HepG2 (cell line): ENCODE data around the gene COX6B1. TPM values are rescaled to one million over a fixed set of nuclear protein-coding genes. Genes with fewer than 3 reads are reported as not detected.

Source experiments
- ATAC-seq: fragments of 200-7000 bp; cut with Tn5 transposase; 3 replicates; pipeline ENCODE4 v1.9.1; 2020; ENCODE audit warnings: mild to moderate bottlenecking, moderate library complexity
- BruUV-seq: library from RNA; stranded (reverse); fragments of 400-500 nt; replicated peaks from 2 replicates; lab custom pipeline; 2021; lab: Mats Ljungman, UMichigan
- CTCF ChIA-PET: fragments of 300-600 bp; formaldehyde crosslinking; extraction: SDS; loops from one replicate; lab custom pipeline; 2021; ENCODE audit warnings: low total read pairs, inconsistent platforms, low intra/inter-chr PET ratio; lab: Yijun Ruan, JAX
- POLR2A ChIA-PET: fragments of 350-600 bp; sonication (Branson Sonifier 250); formaldehyde crosslinking; loops from one replicate; lab custom pipeline; 2020; ENCODE audit warnings: antibody characterized with exemption, inconsistent platforms; lab: Yijun Ruan, JAX
- DNase-seq: peaks from one replicate; pipeline ENCODE4 v3.0.0-alpha.2; 2015; ENCODE audit warnings: low spot score
- FAIRE-seq: peaks from 3 replicates; lab custom pipeline; 2011; peaks lifted over from hg19 to GRCh38; lab: Jason Lieb, UNC
- H2AFZ ChIP-seq: one replicate; pipeline ENCODE4 v1.6.1; 2011; ENCODE audit warnings: low read length, inconsistent platforms
- H3K27ac ChIP-seq: fragments of 300-600 bp; 3 replicates; pipeline ENCODE4 v1.8.0; 2011; ENCODE audit warnings: mixed run types, mild to moderate bottlenecking, mixed read lengths, low read length, inconsistent platforms; ENCODE audit not compliant: insufficient read depth; ENCODE audit errors: extremely low read length
- H3K27me3 ChIP-seq, 2 experiments: fragments of 200-600 bp in 1 of 2; 2 replicates in 1 of 2; 3 replicates in 1 of 2; pipeline versions ENCODE4 v1.6.0 to v1.8.0; 2011; ENCODE audit warnings: low read length in 2 of 2, mild to moderate bottlenecking in 2 of 2, moderate library complexity in 2 of 2, inconsistent platforms in 1 of 2; ENCODE audit not compliant: insufficient read depth in 2 of 2, control insufficient read depth in 1 of 2
- H3K36me3 ChIP-seq, 2 experiments: fragments of 200-600 bp in 1 of 2; replicated peaks in 1 of 2; 2 replicates in 1 of 2; 3 replicates in 1 of 2; pipeline versions ENCODE4 v1.5.1 to v1.8.0; 2011; ENCODE audit warnings: low read length in 2 of 2, inconsistent platforms in 1 of 2; ENCODE audit not compliant: insufficient read depth in 2 of 2, control insufficient read depth in 1 of 2
- H3K4me1 ChIP-seq: 2 replicates; pipeline ENCODE4 v1.5.1; 2012; ENCODE audit warnings: low read length, inconsistent platforms; ENCODE audit not compliant: insufficient read depth
- H3K4me2 ChIP-seq: 2 replicates; pipeline ENCODE4 v1.6.0; 2011; ENCODE audit warnings: low read depth, low read length, inconsistent platforms
- H3K4me3 ChIP-seq, 3 experiments: fragments of 200-600 bp in 1 of 3; sonication (generic), shearing (Covaris generic) in 1 of 3; replicated peaks in 1 of 3; 2 replicates each; pipeline ENCODE4 v1.5.1; 2011 to 2016; ENCODE audit warnings: low read length in 3 of 3, inconsistent platforms in 2 of 3, low read depth in 2 of 3, mild to moderate bottlenecking in 2 of 3, control low read depth in 1 of 3, mixed read lengths in 1 of 3; ENCODE audit not compliant: insufficient read depth in 1 of 3
- H3K79me2 ChIP-seq: one replicate; pipeline ENCODE4 v1.6.1; 2011; ENCODE audit warnings: low read length, inconsistent platforms; ENCODE audit not compliant: insufficient read depth
- H3K9ac ChIP-seq: 2 replicates; pipeline ENCODE4 v1.6.0; 2011; ENCODE audit warnings: mild to moderate bottlenecking, low read depth, low read length, inconsistent platforms; ENCODE audit not compliant: insufficient read depth
- H3K9me3 ChIP-seq: 2 replicates; pipeline ENCODE4 v1.5.1; 2012; ENCODE audit warnings: mild to moderate bottlenecking, low read length
- H4K20me1 ChIP-seq: 2 replicates; pipeline ENCODE4 v1.6.0; 2011; ENCODE audit warnings: inconsistent platforms, mild to moderate bottlenecking, low read length, moderate library complexity; ENCODE audit not compliant: insufficient read depth
- ARNT ChIP-seq: fragments of 450-650 bp; IDR thresholded peaks from 2 replicates; pipeline ENCODE4 v1.6.1; 2017
- DZIP1 ChIP-seq: sonication (generic); formaldehyde crosslinking; IDR thresholded peaks from 2 replicates; pipeline ENCODE4 v1.5.0; 2020; ENCODE audit warnings: mild to moderate bottlenecking, missing genetic modification reagents
- ETS1 ChIP-seq: sonication (generic); formaldehyde crosslinking; IDR thresholded peaks from 2 replicates; pipeline ENCODE4 v1.4.0; 2020; ENCODE audit warnings: missing genetic modification reagents
- KDM5A ChIP-seq: fragments of 200-600 bp; sonication (generic); IDR thresholded peaks from 2 replicates; pipeline ENCODE4 v1.7.0; 2018; ENCODE audit warnings: antibody characterized with exemption, mild to moderate bottlenecking, low read length, borderline replicate concordance
- SNAPC4 ChIP-seq: sonication (generic); formaldehyde crosslinking; IDR thresholded peaks from 2 replicates; pipeline ENCODE4 v1.4.0; 2020; ENCODE audit warnings: mild to moderate bottlenecking, missing genetic modification reagents
- SRSF4 ChIP-seq: fragments of 200-400 bp; formaldehyde crosslinking; IDR thresholded peaks from one replicate; pipeline ENCODE4 v1.6.1; 2018; ENCODE audit warnings: mild to moderate bottlenecking, low read depth, low read length, moderate library complexity; ENCODE audit not compliant: poor library complexity, severe bottlenecking
- TARDBP ChIP-seq: sonication (generic); formaldehyde crosslinking; IDR thresholded peaks from 2 replicates; pipeline ENCODE4 v1.8.0; 2022; ENCODE audit warnings: mild to moderate bottlenecking, missing genetic modification reagents
- ZBTB1 ChIP-seq: sonication (generic); formaldehyde crosslinking; IDR thresholded peaks from 2 replicates; pipeline ENCODE4 v1.4.0; 2020; ENCODE audit warnings: missing genetic modification reagents, borderline replicate concordance
- ZBTB4 ChIP-seq: sonication (generic); formaldehyde crosslinking; IDR thresholded peaks from 2 replicates; pipeline ENCODE4 v1.4.0; 2020; ENCODE audit warnings: missing genetic modification reagents, mild to moderate bottlenecking, borderline replicate concordance
- ZNF337 ChIP-seq: sonication (generic); formaldehyde crosslinking; IDR thresholded peaks from 2 replicates; pipeline ENCODE4 v1.5.1; 2020; ENCODE audit warnings: missing genetic modification reagents, low read depth, mild to moderate bottlenecking, borderline replicate concordance
- ZNF557 ChIP-seq: sonication (generic); formaldehyde crosslinking; IDR thresholded peaks from 2 replicates; pipeline ENCODE4 v1.4.0; 2020; ENCODE audit warnings: missing genetic modification reagents
- ZNF839 ChIP-seq: sonication (generic); formaldehyde crosslinking; IDR thresholded peaks from 2 replicates; pipeline ENCODE4 v1.4.0; 2020; ENCODE audit warnings: missing genetic modification reagents, mild to moderate bottlenecking, borderline replicate concordance
- WGBS: methylation state at CpG from one replicate; pipeline ENCODE4 v1.1.6; 2017; ENCODE audit warnings: low lambda C conversion rate; 5-methylcytosine and 5-hydroxymethylcytosine counted together
- in situ Hi-C: cut with HindIII; loops from 2 replicates; pipeline ENCODE4 v1.10.0; 2017; ENCODE audit warnings: low pct_unique_long_range_greater_than_20kb; ENCODE audit not compliant: extremely low pct_ligation_motif_present
- intact Hi-C: fragments of 100-400 bp; cut with micrococcal nuclease; formaldehyde crosslinking; loops from one replicate; pipeline ENCODE4 v1.10.0; 2022; ENCODE audit not compliant: unreplicated experiment
- polyA plus RNA-seq, 8 experiments: library from polyadenylated mRNA; depleted of rRNA in 3 of 8; stranded (reverse) in 7 of 8; unstranded in 1 of 8; fragments of >200 nt; fragmentation: Illumina TruSeq in 4 of 8; extraction: Trizol in 4 of 8; gene quantifications; 2 replicates each; pipeline versions ENCODE4 v1.2.1 to v1.2.3, GENCODE V29; 2011 to 2016; ENCODE audit warnings: low read depth in 4 of 8, missing spikeins in 1 of 8, mixed read lengths in 1 of 8; ENCODE audit not compliant: insufficient read depth in 1 of 8
- total RNA-seq, 5 experiments: library from RNA; depleted of rRNA; stranded (reverse); fragments of >200 nt; fragmentation: Illumina TruSeq; extraction: Trizol; gene quantifications; 2 replicates each; pipeline ENCODE4 v1.2.3, GENCODE V29; 2016; ENCODE audit warnings: low read depth in 1 of 5

Gene COX6B1
- total and polyA plus RNA-seq, 2 of the 13 experiments (the other 11 are each of a cell fraction or from before 2014, with no cell fraction given), result 481 to 487 TPM

- ATAC-seq (no peak), DNase-seq (no peak), FAIRE-seq (no peak)
- intact Hi-C loops (no loop called here), in situ Hi-C loops (no loop called here)
- Histone ChIP-seq H3K9ac (no peak overlapping the region), H3K27me3 (no peaks in the 10 kb centered on the region; a peak in 1 of 5 replicates), H3K27ac (no peak overlapping the region), H3K79me2 (peaks cover 21% of the 10 kb centered on the region), H3K36me3 (peaks cover 12 to 30% of the 10 kb centered on the region in 2 experiments; a peak in 4 of 5 replicates), H3K4me1 (peaks cover 40% of the 10 kb centered on the region), H2AFZ (no peak overlapping the region), H3K4me2 (no peak overlapping the region), H3K9me3 (no peaks in the 10 kb centered on the region), H3K4me3 (no peak overlapping the region), H4K20me1 (no peaks in the 10 kb centered on the region)
- POLR2A ChIA-PET, result no interaction called here
- 98% methylated on average over 9 of the region's 9 CpGs for WGBS
- BruUV-seq, result no TSS peak
- CTCF ChIA-PET, result no interaction called here
- TF ChIP-seq ARNT, result no peak
- no peak for TF ChIP-seq ZBTB4 (CRISPR knock-in tag)
- TF ChIP-seq ZBTB1, result no peak
- TF ChIP-seq DZIP1 (CRISPR knock-in tag), result no peak
- TF ChIP-seq ZNF839, result no peak
- TF ChIP-seq ETS1 (CRISPR knock-in tag), result no peak
- TF ChIP-seq KDM5A, result no peak
- no peak for TF ChIP-seq SNAPC4 (CRISPR knock-in tag)
- no peak for TF ChIP-seq ZNF337 (CRISPR knock-in tag)
- no peak for TF ChIP-seq TARDBP (CRISPR knock-in tag)
- TF ChIP-seq SRSF4, result no peak
- TF ChIP-seq ZNF557 (CRISPR knock-in tag), result no peak
Measured at GRCh38 chr19:35650581-35650980, 2.5 kb downstream of the COX6B1 start.
